Epithelial cell of esophagus (primary cell): ENCODE measurements around the gene MTG1.
"Not testable (repeated sequence)": the region's sequence is repeated elsewhere in the genome, so short reads cannot be mapped to it uniquely, and the experiment has no call there.

Source experiments
- DNase-seq: peaks from one replicate; pipeline ENCODE4 v3.0.0; 2010; ENCODE audit warnings: low read depth
- H3K4me3 ChIP-seq: 2 replicates; pipeline ENCODE4 v1.5.1; 2011; ENCODE audit warnings: mild to moderate bottlenecking, low read length, control low read depth
- TF ChIP-seq, protein P1 (sequence below): IDR thresholded peaks from 2 replicates; pipeline ENCODE4 v1.5.1; 2011; ENCODE audit warnings: low read depth, mild to moderate bottlenecking, low read length, control low read depth, inconsistent platforms; ENCODE audit not compliant: insufficient read depth; ENCODE audit errors: missing control alignments

The MTG1 gene

DNA sequence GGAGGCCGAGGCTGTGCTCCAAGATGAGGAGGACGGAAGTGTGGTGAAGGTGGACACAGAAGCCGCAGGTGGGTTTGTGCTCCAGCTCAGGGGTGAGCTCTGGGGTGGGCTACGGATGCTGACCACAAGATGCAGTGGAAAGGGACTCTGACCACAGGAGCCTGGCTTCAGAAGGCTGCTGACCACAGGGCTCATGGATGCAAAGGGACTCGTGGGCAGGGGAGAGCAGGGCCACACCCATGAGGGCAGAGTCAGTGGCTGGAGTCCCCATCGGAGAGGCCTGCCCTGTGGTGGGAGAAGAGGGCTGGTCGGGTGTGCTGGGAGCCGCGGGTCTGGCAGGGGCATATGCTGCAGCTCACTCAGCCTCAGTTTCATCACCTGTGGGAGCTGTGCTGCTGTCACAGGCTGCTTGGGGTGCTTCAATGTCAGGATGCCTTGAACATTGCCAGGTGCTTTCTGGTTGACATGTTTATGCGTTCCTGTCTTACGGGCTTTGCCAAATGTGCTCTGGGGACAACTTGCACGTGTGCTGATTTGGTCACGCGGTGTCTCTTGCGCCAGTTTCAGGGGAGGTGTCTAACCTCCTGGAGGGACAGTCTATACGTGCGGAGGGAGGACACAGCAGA lies 73.4 kb downstream of the MTG1 start:
- TF ChIP-seq, protein P1, sequence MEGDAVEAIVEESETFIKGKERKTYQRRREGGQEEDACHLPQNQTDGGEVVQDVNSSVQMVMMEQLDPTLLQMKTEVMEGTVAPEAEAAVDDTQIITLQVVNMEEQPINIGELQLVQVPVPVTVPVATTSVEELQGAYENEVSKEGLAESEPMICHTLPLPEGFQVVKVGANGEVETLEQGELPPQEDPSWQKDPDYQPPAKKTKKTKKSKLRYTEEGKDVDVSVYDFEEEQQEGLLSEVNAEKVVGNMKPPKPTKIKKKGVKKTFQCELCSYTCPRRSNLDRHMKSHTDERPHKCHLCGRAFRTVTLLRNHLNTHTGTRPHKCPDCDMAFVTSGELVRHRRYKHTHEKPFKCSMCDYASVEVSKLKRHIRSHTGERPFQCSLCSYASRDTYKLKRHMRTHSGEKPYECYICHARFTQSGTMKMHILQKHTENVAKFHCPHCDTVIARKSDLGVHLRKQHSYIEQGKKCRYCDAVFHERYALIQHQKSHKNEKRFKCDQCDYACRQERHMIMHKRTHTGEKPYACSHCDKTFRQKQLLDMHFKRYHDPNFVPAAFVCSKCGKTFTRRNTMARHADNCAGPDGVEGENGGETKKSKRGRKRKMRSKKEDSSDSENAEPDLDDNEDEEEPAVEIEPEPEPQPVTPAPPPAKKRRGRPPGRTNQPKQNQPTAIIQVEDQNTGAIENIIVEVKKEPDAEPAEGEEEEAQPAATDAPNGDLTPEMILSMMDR, result no peak
- DNase-seq, result no peak
- no peak overlapping the region for H3K4me3 ChIP-seq

DNA sequence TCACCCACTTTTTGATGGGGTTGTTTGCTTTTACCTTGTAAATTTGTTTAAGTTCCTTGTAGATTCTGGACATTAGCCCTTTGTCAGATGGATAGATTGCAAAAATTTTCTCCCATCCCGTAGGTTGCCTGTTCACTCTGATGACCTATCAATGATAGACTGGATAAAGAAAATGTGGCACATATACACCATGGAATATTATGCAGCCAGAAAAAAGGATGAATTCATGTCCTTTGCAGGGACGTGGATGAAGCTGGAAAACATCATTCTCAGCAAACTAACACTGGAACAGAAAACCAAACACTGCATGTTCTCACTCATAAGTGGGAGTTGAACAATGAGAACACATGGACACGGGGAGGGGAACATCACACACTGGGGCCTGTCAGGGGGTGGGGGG lies 75.2 kb downstream of the MTG1 start:
- not testable (repeated sequence) for H3K4me3 ChIP-seq, DNase-seq

DNA sequence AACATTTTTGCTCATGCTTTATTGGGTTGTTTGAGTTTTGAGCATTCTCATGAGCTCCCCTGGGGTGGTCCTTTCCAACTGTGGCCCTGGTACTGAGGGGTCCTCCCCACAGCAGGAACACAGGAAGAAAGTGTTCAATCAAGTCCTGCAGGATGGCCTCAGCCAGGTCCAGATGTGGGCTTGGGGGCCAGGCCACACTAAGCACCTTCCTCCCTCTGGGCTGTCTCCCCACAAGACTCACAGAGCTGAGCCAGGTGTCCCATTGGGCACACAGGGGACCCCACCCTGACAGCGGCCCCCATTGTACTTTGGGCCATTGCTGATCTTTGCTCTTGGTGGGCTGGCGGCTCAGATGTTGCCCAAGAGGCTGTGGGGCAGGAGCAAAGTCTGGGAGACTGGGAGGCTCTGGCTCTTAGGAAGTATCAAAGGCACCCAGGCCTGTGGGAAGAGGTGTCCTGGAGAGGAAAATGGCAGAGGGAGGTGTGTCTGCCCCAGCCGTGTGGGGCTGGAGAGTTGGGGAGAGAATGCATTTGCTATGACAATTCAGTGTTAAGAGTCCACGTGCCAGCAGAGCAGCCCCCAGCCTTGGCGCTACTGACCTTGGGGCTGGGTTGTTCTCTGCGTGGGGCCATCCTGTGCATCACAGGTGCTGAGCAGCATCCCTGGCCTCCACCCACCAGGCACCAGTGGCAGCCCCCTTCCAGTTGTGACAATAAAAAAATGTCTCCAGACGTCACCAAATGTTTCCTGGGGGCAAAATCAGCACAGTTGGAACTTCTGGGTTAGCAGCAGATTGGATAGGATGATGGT lies 77.5 kb downstream of the MTG1 start:
- H3K4me3 ChIP-seq, result no peak overlapping the region
- DNase-seq, result no peak
- TF ChIP-seq, protein P1, result no peak
